Endodermal cell (in vitro differentiated cells): ENCODE data around the gene ZNF575. TPM values are rescaled to one million over a fixed set of nuclear protein-coding genes. Genes with fewer than 3 reads are reported as not detected.

Experiments
- DNase-seq: peaks from one replicate; pipeline ENCODE4 v3.0.0-alpha.2; 2017
- H3K27ac ChIP-seq: 2 replicates; pipeline ENCODE4 v1.5.1; 2013; ENCODE audit warnings: mild to moderate bottlenecking, low read depth, low read length, moderate library complexity
- H3K27me3 ChIP-seq: 2 replicates; pipeline ENCODE4 v1.6.1; 2013; ENCODE audit warnings: mild to moderate bottlenecking, low read length, moderate library complexity; ENCODE audit not compliant: insufficient read depth, control insufficient read depth, poor library complexity, severe bottlenecking
- H3K36me3 ChIP-seq: 2 replicates; pipeline ENCODE4 v1.7.0; 2013; ENCODE audit warnings: mild to moderate bottlenecking, low read length, moderate library complexity; ENCODE audit not compliant: control insufficient read depth, insufficient read depth
- H3K4me1 ChIP-seq: one replicate; pipeline ENCODE4 v1.7.0; 2013; ENCODE audit warnings: low read length; ENCODE audit not compliant: control insufficient read depth, insufficient read depth
- H3K4me3 ChIP-seq: 2 replicates; pipeline ENCODE4 v1.5.1; 2013; ENCODE audit warnings: mild to moderate bottlenecking, low read length, moderate library complexity
- H3K9ac ChIP-seq: 2 replicates; pipeline ENCODE4 v1.6.1; 2013; ENCODE audit warnings: mild to moderate bottlenecking, low read length, moderate library complexity; ENCODE audit not compliant: poor library complexity, severe bottlenecking; ENCODE audit errors: extremely low read depth
- H3K9me3 ChIP-seq: 2 replicates; pipeline ENCODE4 v1.6.1; 2013; ENCODE audit warnings: mild to moderate bottlenecking, low read length, moderate library complexity; ENCODE audit not compliant: control insufficient read depth
- H3K27ac Mint-ChIP-seq: 2 replicates; pipeline ENCODE4 v1.8.0; 2020; ENCODE audit warnings: mixed read lengths
- H3K27me3 Mint-ChIP-seq: 2 replicates; pipeline ENCODE4 v1.8.0; 2021; ENCODE audit warnings: mild to moderate bottlenecking, mixed read lengths; ENCODE audit not compliant: insufficient read depth
- H3K36me3 Mint-ChIP-seq: 2 replicates; pipeline ENCODE4 v1.8.0; 2020; ENCODE audit warnings: low read depth, mixed read lengths
- H3K4me1 Mint-ChIP-seq: 2 replicates; pipeline ENCODE4 v1.8.0; 2020; ENCODE audit warnings: mixed read lengths
- H3K4me3 Mint-ChIP-seq: 2 replicates; pipeline ENCODE4 v1.8.0; 2020; ENCODE audit warnings: mild to moderate bottlenecking, moderate library complexity, mixed read lengths
- H3K9me3 Mint-ChIP-seq: 2 replicates; pipeline ENCODE4 v1.8.0; 2020; ENCODE audit warnings: mild to moderate bottlenecking, mixed read lengths
- CTCF ChIP-seq: fragments of 200-600 bp; sonication (generic); conservative IDR thresholded peaks from 2 replicates; pipeline ENCODE4 v1.5.0; 2021; ENCODE audit warnings: antibody characterized with exemption, mild to moderate bottlenecking
- WGBS, 2 experiments: methylation state at CpG; one replicate each; pipeline versions ENCODE4 v1.1.5 to v1.1.7; 2013; ENCODE audit warnings: missing lambda C conversion rate in 2 of 2, mixed read lengths in 1 of 2; ENCODE audit not compliant: insufficient coverage in 1 of 2, insufficient read length in 1 of 2; 5-methylcytosine and 5-hydroxymethylcytosine counted together
- total RNA-seq, 2 donors: library from RNA; stranded (reverse); fragmentation: NEBNext Ultra II Directional in 1 of 2; extraction: Animal tissue kit (Norgen Biotek cat#: 25700) in 1 of 2; gene quantifications; 2 replicates in 1 of 2; 3 replicates in 1 of 2; pipeline ENCODE4 v1.2.1, GENCODE V29; 2021

ZNF575 gene
- total RNA-seq, 2 donors from 2014 or later, result 0.22 TPM

- WGBS, 2 experiments, result 67 to 72% methylated on average over 13 of the region's 13 CpGs
- no peaks in the 10 kb centered on the region for H3K9me3 Mint-ChIP-seq
- no peaks in the 10 kb centered on the region for H3K27me3 ChIP-seq
- peaks cover 38% of the 10 kb centered on the region for H3K27me3 Mint-ChIP-seq
- peaks cover 16% of the 10 kb centered on the region for H3K4me1 Mint-ChIP-seq
- no peak overlapping the region for H3K9ac ChIP-seq
- no peaks in the 10 kb centered on the region for H3K4me1 ChIP-seq
- no peak overlapping the region for H3K27ac ChIP-seq
- H3K9me3 ChIP-seq, result no peaks in the 10 kb centered on the region
- H3K4me3 ChIP-seq, result no peak overlapping the region
- no peak overlapping the region for H3K4me3 Mint-ChIP-seq
- H3K36me3 Mint-ChIP-seq, result no peaks in the 10 kb centered on the region
- no peaks in the 10 kb centered on the region for H3K36me3 ChIP-seq
- H3K27ac Mint-ChIP-seq, result no peak overlapping the region
- DNase-seq, result no peak
- no peak for TF ChIP-seq CTCF
Measured at GRCh38 chr19:43527860-43528622, 4.9 kb upstream of the ZNF575 start.

GRCh38 chr19:43532571-43532961 lies 422 bp upstream of the ZNF575 start:
- H3K9me3 ChIP-seq, result no peaks in the 10 kb centered on the region
- H3K27me3 Mint-ChIP-seq, result peaks cover 20% of the 10 kb centered on the region
- peak overlapping the region; percentile 66 for H3K4me3 Mint-ChIP-seq
- no peaks in the 10 kb centered on the region for H3K27me3 ChIP-seq
- H3K27ac ChIP-seq, result peak overlapping the region; percentile 85
- peaks cover 13% of the 10 kb centered on the region for H3K36me3 Mint-ChIP-seq
- peak overlapping the region; percentile 92 for H3K4me3 ChIP-seq
- peak overlapping the region; percentile 91 for H3K27ac Mint-ChIP-seq
- WGBS, 2 experiments, result 25 to 28% methylated on average over 14 to 16 of the region's 16 CpGs
- H3K9ac ChIP-seq, result peak overlapping the region; percentile 41
- H3K36me3 ChIP-seq, result peaks cover 8% of the 10 kb centered on the region
- TF ChIP-seq CTCF, result no peak
- H3K4me1 Mint-ChIP-seq, result peaks cover 5% of the 10 kb centered on the region
- H3K9me3 Mint-ChIP-seq, result no peaks in the 10 kb centered on the region
- DNase-seq, result no peak
- no peaks in the 10 kb centered on the region for H3K4me1 ChIP-seq

GRCh38 chr19:43533546-43534304 lies 737 bp downstream of the ZNF575 start:
- TF ChIP-seq CTCF, result no peak
- peaks cover 5% of the 10 kb centered on the region for H3K4me1 Mint-ChIP-seq
- peaks cover 10% of the 10 kb centered on the region for H3K27me3 Mint-ChIP-seq
- 1% methylated on average over 29 to 41 of the region's 41 CpGs for WGBS, 2 experiments
- Histone ChIP-seq H3K27ac (peak overlapping the region; percentile 85), H3K27me3 (no peaks in the 10 kb centered on the region), H3K4me1 (no peaks in the 10 kb centered on the region), H3K9ac (no peak overlapping the region), H3K9me3 (peaks cover 6% of the 10 kb centered on the region), H3K36me3 (peaks cover 20% of the 10 kb centered on the region), H3K4me3 (peak overlapping the region; percentile 92)
- H3K36me3 Mint-ChIP-seq, result peaks cover 21% of the 10 kb centered on the region
- peaks cover 4% of the 10 kb centered on the region for H3K9me3 Mint-ChIP-seq
- peak overlapping the region; percentile 66 for H3K4me3 Mint-ChIP-seq
- peak; percentile 99 for DNase-seq
- H3K27ac Mint-ChIP-seq, result peak overlapping the region; percentile 93
